GM21528 (cell line): ENCODE measurements around the gene DPYSL3.
"Not testable (repeated sequence)": the region's sequence is repeated elsewhere in the genome, so short reads cannot be mapped to it uniquely, and the experiment has no call there.

Experiments
- ATAC-seq: cut with Tn5 transposase; IDR thresholded peaks from one replicate; pipeline ENCODE4 v1.9.1; 2021; ENCODE audit warnings: mild to moderate bottlenecking, moderate library complexity; ENCODE audit not compliant: unreplicated experiment, low FRiP score

Gene DPYSL3

DNA sequence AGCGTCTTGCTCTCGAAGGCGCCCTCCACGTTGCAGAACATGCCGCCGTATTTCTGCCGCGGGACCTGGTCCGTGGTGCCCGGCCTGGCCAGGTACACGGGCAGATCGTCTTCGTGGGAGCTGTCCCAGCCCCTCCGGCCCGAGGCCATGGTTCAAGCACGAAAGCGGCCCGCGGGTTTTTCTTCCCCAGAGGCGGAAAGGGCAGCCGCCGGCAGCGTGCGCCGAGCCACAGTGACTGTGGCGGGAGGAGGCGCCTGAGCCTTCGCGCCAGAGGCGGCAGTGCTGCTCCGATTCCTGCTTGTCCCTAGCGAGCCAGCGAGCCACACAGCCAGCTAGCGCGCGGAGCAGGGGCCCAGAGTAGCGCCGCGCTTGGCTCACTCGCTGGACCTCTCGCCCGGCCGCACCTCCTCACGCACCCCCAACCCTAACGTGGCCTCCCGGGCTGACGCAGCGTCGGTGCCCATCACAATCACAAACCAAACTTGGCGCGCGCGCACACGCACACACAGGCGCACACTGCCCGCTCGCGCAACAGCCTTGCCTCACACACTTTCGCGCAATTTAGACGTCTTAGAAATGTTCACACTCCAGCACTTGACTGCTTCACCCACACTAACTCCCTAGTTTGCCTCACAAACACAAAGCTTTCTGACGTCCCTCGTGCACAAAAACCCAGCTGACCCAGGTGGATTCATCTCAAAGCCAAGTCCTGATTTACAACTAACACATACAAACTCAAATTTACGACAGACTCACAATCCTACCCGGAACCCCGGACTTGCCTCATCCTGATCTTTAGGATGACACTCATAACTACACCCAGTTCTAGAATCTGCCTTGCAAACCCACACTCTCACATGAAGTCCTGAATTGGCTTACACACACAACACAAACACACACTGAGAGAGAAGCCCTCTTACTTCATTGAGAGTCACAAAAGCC is at the start of gene DPYSL3:
TSS of gene DPYSL3 (minus strand) at position 359 of the 942 bp plus-strand sequence. CDS start at position 149, 210 bp downstream.
- no peak for ATAC-seq

DNA sequence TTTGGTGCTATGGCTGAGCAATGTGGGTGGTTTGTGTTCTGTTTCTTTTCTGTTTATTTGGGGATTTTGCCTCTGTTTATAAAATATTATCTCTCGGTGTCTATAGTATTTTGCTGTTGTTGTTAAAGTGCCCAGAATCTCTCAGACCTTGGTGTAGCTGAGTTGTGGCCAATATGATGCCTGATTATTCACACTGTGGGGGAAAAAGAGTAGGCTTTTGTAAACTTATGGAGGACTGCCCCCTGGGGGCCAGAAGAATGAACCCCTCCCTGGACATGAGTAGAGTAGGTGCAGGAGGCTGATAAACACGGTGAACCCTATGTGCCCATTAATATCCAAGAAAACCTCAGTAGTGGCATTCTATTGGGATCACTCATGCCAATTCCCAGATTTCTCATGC is 49.0 kb upstream of the DPYSL3 start:
- no peak for ATAC-seq

DNA sequence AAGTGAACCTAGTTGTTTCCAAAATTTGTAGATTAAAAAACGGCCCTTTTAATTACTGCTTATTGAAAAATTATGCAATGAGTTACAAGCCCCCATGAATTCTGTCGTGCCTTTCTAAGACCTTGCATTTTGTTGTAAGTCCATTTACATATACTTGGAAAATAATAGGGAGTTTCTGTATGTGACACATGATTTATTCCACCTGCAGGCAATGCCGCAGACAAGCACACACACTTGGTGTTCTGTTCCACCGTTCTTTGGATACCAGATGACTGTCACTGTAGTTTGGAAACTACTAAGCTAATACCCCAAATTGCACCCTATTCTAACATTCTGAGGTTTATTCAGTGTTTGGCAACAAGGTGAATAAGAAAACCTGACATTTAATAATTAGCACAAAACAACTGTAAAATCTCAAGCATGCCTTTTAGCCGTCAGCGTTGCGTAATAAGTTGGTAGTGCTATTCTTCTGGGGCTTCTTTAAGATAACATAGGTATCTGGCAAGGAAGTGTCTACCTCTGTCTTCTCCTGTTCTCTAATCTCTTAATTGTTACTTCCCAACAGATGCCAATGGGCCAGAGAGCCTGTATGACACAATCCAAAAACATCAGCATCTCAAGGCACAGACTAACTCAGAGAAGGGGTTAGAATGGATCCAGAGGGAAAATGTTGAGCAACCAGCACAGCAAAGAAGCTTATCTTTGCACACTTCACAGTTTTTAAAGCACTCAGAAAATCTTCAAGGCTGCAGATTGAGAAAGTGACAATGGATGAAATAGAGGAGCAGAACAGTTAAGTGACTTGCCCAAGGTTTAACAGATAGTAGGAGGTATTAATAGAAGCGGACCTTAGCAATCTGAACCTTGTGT is 48.2 kb upstream of the DPYSL3 start:
- no peak for ATAC-seq

DNA sequence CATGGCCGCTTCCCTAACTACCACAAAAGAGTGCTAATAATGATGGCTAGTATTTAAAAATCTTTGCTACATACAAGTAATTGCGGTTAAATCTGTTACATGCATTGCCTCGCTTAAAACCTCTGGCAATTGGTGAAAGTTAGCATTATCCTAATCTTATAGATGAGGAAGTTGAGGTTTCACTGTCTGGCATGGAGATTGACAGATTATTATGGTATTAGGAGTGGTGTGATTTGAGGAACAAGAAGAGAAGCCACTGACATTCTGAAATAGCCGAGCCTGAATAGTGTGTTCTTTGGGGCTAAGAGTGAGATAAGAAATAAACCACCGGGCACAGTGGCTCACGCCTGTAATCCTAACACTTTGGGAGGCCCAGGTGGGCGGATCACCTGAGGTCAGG is 45.3 kb upstream of the DPYSL3 start:
- no peak for ATAC-seq

GRCh38 chr5:147554261-147554817 is 44.5 kb upstream of the DPYSL3 start:
- no peak for ATAC-seq

- ATAC-seq: not testable (repeated sequence)
These were observed 43.9 kb upstream of the DPYSL3 start for GRCh38 chr5:147553817-147554216.

DNA sequence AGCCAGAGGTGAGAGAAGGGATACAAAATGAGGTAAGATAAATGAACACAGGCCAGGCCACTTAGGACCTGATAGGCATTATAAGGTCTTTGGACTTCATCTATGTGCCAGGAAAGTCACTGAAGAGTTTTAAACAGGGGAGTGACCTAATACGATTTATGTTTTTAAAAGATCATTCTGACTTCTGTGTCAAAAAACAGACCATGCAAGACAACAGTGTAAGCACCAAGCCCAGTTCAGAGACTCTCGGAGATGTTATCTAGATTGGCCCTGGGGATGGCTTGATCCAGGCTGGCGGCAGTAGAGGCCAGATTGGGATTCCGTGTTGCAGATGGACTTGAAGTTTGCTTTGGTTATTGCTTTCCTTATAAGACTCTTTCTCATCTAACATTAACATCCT is 43.0 kb upstream of the DPYSL3 start:
- ATAC-seq: no peak

DNA sequence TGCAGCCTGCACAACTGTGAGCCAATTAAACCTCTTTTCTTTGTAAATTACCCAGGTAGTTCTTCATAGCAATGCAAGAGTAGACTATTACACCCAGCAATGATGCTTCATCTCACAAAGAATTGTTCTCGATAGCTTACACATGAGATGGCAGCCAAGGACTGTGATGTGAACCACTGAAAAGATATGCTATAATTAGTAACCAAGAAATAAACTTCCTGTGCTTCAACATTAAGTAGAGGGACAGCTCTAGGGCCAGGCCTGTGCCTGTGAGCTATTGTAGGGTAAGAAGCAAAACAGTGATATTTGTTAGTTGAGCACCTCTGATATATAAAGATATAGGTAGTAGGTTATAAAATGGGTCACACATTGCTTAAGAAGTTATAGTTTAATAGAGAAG is 41.8 kb upstream of the DPYSL3 start:
- ATAC-seq: no peak

DNA sequence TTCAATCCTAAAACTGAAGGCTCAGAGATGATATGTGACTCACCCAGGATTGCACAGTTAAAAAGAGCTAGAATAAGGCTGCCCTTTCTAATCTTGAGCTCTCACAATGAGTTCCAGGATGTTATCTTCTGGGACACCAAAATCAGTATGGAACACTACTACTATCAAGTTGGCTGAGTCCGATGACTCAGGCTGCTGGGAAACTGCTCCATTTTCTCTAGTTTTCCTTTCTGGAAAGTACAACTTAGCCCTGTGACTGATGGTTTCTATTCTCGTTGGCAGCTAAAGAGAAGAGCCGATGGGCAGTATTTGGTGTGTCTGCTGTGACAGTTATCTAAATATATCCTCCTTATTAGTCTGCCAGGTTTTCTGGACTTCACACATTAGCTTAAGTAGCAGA is 37.9 kb upstream of the DPYSL3 start:
- no peak for ATAC-seq

DNA sequence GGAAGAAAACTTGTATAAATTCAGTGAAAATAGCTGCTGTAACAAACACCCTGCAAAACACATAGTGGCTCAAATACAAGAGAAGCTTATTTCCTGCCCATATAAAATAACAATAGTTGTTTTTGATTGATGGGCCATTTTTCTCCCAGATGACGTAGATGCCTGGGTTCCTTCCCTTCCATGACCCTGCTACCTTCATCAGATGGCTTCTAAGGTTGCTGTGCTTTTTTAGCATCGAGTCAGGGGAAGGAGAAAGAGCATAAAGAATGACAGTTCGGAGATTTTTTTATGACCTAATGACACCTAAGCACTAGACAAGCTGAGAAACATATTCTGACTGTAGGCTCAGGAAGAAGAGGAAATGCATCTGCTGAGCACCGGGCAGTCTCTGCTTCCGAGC is 34.7 kb upstream of the DPYSL3 start:
- no peak for ATAC-seq

- no peak for ATAC-seq
These were observed 29.2 kb upstream of the DPYSL3 start for GRCh38 chr5:147539053-147539452.

GRCh38 chr5:147538236-147538635 is 28.4 kb upstream of the DPYSL3 start:
- no peak for ATAC-seq

- ATAC-seq: no peak
These were observed 24.5 kb upstream of the DPYSL3 start for GRCh38 chr5:147534172-147534951.

DNA sequence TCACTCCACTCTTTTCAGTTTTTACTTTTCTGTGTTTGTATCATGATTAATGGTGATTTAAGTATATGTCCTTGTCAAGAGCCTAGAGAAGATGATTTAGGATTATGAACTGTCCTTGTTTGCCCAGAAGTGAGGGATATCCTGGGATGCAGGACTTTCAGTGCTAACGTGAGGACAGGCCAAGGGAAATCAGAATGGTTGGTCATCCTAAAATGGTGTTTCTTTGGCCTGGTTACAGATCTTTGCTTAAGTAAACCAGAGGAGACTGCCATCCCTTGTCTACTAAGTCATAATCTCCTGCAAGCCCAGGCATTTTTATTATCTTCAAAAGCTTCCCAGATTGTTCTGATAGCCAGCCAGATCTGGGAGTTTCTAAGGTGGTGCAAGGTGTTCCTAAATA is 22.3 kb upstream of the DPYSL3 start:
- no peak for ATAC-seq

GRCh38 chr5:147530530-147531389 is 20.9 kb upstream of the DPYSL3 start:
- no peak for ATAC-seq

- ATAC-seq: no peak
These were observed 13.2 kb upstream of the DPYSL3 start for GRCh38 chr5:147523069-147523468.

- no peak for ATAC-seq
These were observed 12.6 kb upstream of the DPYSL3 start for GRCh38 chr5:147522435-147522834.

DNA sequence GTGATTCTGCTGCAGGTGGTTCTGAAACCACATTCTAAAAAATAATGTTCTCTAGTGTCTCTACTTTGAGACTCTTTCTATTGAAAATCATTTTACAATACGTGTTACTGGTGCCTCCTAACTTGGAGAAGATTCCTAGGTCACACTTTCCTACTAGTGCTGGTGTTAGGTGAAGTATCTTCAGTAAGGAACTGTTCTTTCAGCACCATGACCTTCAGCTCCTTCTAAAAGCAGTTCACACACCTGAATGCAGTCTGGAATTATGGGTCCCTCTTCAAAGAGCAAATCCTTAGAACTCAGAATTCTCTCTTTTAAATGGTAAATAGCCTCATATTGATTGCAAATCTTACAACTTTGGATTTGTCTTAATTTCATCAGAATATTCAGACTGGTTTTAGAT is 10.6 kb upstream of the DPYSL3 start:
- ATAC-seq: no peak

- no peak for ATAC-seq
These were observed 9.5 kb upstream of the DPYSL3 start for GRCh38 chr5:147519380-147519779.
